CD4-positive, alpha-beta T cell (primary cell): ENCODE measurements around the gene CDC6. TPM values are rescaled to one million over a fixed set of nuclear protein-coding genes. Genes with fewer than 3 reads are reported as not detected.

Experiments
- ATAC-seq: fragments of 200-7000 bp; cut with Tn5 transposase; one replicate; pipeline ENCODE4 v1.10.0; 2022; ENCODE audit warnings: mild to moderate bottlenecking; ENCODE audit not compliant: poor library complexity
- CTCF ChIA-PET: fragments of 350-600 bp; sonication (Branson Sonifier 250); formaldehyde crosslinking; loops from one replicate; lab custom pipeline; 2021; ENCODE audit warnings: antibody characterized with exemption, inconsistent platforms; lab: Charles Lee
- POLR2A ChIA-PET: fragments of 350-600 bp; sonication (Branson Sonifier 250); formaldehyde crosslinking; loops from one replicate; lab custom pipeline; 2021; ENCODE audit warnings: antibody characterized with exemption, inconsistent platforms; lab: Charles Lee
- DNase-seq, 14 experiments: peaks; one replicate each; pipeline ENCODE4 v3.0.0-alpha.2; 2013 to 2020; ENCODE audit warnings: mixed read lengths in 2 of 14
- H3K27ac ChIP-seq, 2 donors: one replicate each; pipeline versions ENCODE4 v1.5.1 to v1.7.0; 2013; ENCODE audit warnings: low read length in 2 of 2, low read depth in 1 of 2, mild to moderate bottlenecking in 1 of 2
- H3K27me3 ChIP-seq, 2 experiments: 1 replicate in 1 of 2; 2 replicates in 1 of 2; pipeline versions ENCODE4 v1.6.1 to v1.7.0; 2013; ENCODE audit warnings: low read length in 2 of 2, control low read depth in 1 of 2, mild to moderate bottlenecking in 1 of 2, moderate library complexity in 1 of 2; ENCODE audit not compliant: insufficient read depth in 2 of 2, control insufficient read depth in 1 of 2
- H3K36me3 ChIP-seq: one replicate; pipeline ENCODE4 v1.6.1; 2013; ENCODE audit warnings: low read length, control low read depth; ENCODE audit not compliant: insufficient read depth
- H3K4me1 ChIP-seq: one replicate; pipeline ENCODE4 v1.6.1; 2013; ENCODE audit warnings: low read length, control low read depth; ENCODE audit not compliant: insufficient read depth
- H3K4me3 ChIP-seq: one replicate; pipeline ENCODE4 v1.5.1; 2013; ENCODE audit warnings: mild to moderate bottlenecking, low read length, moderate library complexity
- H3K9me3 ChIP-seq, 2 experiments: 1 replicate in 1 of 2; 2 replicates in 1 of 2; pipeline versions ENCODE4 v1.6.1 to v1.7.0; 2013; ENCODE audit warnings: low read length in 2 of 2, mild to moderate bottlenecking in 2 of 2, control low read depth in 1 of 2, moderate library complexity in 1 of 2; ENCODE audit not compliant: control insufficient read depth in 1 of 2, insufficient read depth in 1 of 2
- H3K27ac Mint-ChIP-seq: one replicate; pipeline ENCODE4 v1.8.0; 2020; ENCODE audit warnings: mixed read lengths
- H3K27me3 Mint-ChIP-seq: one replicate; pipeline ENCODE4 v1.8.0; 2021; ENCODE audit warnings: mixed read lengths
- H3K36me3 Mint-ChIP-seq: one replicate; pipeline ENCODE4 v1.8.0; 2021; ENCODE audit warnings: low read depth, mixed read lengths
- H3K4me1 Mint-ChIP-seq: one replicate; pipeline ENCODE4 v1.8.0; 2021; ENCODE audit warnings: low read depth, mixed read lengths
- H3K4me3 Mint-ChIP-seq: one replicate; pipeline ENCODE4 v1.8.0; 2020; ENCODE audit warnings: mild to moderate bottlenecking, mixed read lengths
- H3K9me3 Mint-ChIP-seq: one replicate; pipeline ENCODE4 v1.8.0; 2020; ENCODE audit warnings: mixed read lengths
- CTCF ChIP-seq: fragments of 200-600 bp; IDR thresholded peaks from one replicate; pipeline ENCODE4 v1.8.0; 2022; ENCODE audit warnings: antibody characterized with exemption, mild to moderate bottlenecking
- intact Hi-C, 2 experiments: fragments of 100-400 bp; cut with DNase I in 1 of 2; cut with micrococcal nuclease in 1 of 2; formaldehyde crosslinking; loops; one replicate each; pipeline versions ENCODE4 v1.15.1 to v1.9.0; 2023 to 2025; cut with DNase I, micrococcal nuclease
- total RNA-seq, 174 experiments: library from RNA in 2 of 174; stranded (reverse) in 2 of 174; gene quantifications; one replicate each; pipeline ENCODE4 v1.2.3 and lab custom pipeline; 2021 to 2026

Gene CDC6
- total RNA-seq, 2 experiments from 2014 or later = 1.0 to 1.8 TPM

DNA sequence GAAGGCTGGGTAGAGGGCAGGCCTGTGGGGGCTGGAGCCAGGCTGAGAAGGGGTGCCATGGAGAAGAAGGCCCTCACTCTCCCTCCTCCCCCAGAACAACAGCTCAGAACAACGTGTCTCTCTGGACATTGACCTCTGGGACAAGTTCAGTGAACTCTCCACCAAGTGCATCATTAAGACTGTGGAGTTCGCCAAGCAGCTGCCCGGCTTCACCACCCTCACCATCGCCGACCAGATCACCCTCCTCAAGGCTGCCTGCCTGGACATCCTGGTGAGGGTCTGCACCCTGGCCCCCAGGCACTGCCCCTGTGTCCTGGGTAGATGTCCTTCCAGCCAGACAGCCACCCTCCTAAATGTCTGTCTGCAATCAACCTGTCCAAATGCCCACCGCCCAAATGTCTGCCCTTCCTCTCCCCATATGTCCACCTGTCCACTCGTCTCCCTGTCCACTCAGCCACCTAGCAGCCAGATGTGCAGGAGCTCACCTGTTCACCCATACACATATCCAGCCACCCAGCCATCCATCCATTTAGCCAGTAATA is 64.6 kb downstream of the CDC6 start:
- H3K9me3 Mint-ChIP-seq = no peaks in the 10 kb centered on the region
- Histone ChIP-seq H3K27ac (no peak overlapping the region), H3K4me3 (no peak overlapping the region), H3K4me1 (peaks cover 33% of the 10 kb centered on the region), H3K27me3 (no peaks in the 10 kb centered on the region), H3K9me3 (no peaks in the 10 kb centered on the region), H3K36me3 (peaks cover 79% of the 10 kb centered on the region)
- ATAC-seq (no peak), DNase-seq (peak in 1 of 14 experiments; percentile 25)
- ChIA-PET CTCF (interaction anchor here (1.4 to 6.1 kb wide), 2 partner anchors 38 to 49 kb away, joined by 4 to 62 read pairs; no protein-coding TSS in a partner anchor), POLR2A (interaction anchor here (1.1 to 3.6 kb wide), 5 partner anchors 13 to 48 kb away, joined by 3 to 19 read pairs (median 4); no protein-coding TSS in a partner anchor)
- H3K4me1 Mint-ChIP-seq = peaks cover 35% of the 10 kb centered on the region
- intact Hi-C loops = no loop called here
- peaks cover 78% of the 10 kb centered on the region for H3K36me3 Mint-ChIP-seq
- no peaks in the 10 kb centered on the region for H3K27me3 Mint-ChIP-seq
- H3K4me3 Mint-ChIP-seq = no peak overlapping the region
- no peak for TF ChIP-seq CTCF
- peak overlapping the region; percentile 57 for H3K27ac Mint-ChIP-seq

DNA sequence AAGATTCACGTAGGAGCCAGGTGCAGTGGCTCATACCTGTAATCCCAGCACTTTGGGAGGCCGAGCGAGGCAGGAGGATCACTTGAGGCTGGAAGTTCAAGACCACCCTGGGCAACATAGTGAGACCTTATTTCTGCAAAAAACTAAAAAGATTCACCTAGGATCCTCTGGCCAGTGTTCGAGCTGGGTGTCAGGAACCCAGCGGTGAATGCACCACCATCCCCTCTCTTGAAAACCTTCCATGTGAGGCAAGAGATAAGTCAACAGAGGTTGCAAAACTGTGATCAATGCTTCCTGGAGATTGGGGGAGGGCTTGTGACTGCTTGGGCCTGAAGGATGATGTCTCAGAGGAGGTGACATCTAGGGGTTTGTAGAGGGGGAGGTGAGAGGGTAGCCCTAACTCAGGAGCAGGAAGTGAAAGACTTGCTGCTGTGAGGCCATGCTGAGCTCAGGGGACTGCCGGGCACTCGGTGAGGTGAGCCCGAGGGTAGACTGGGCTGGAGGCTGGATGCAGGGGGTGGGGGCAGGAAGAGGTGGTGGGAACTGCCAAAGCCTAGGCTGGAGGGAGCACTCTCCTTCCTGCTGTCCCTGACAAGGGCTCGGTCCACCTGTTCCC is 65.2 kb downstream of the CDC6 start:
- ChIA-PET CTCF (interaction anchor here (1.4 to 6.1 kb wide), 2 partner anchors 38 to 50 kb away, joined by 4 to 62 read pairs; no protein-coding TSS in a partner anchor), POLR2A (interaction anchor here (1.5 to 3.6 kb wide), 3 partner anchors 14 to 49 kb away, joined by 3 to 19 read pairs (median 4); no protein-coding TSS in a partner anchor)
- DNase-seq (peak in 1 of 14 experiments; percentile 57), ATAC-seq (no peak)
- peak overlapping the region; percentile 57 for H3K27ac Mint-ChIP-seq
- peaks cover 28% of the 10 kb centered on the region for H3K4me1 ChIP-seq
- peaks cover 79% of the 10 kb centered on the region for H3K36me3 ChIP-seq
- H3K27ac ChIP-seq = no peak overlapping the region
- peaks cover 78% of the 10 kb centered on the region for H3K36me3 Mint-ChIP-seq
- no peaks in the 10 kb centered on the region for H3K9me3 ChIP-seq
- intact Hi-C loops = no loop called here
- no peak overlapping the region for H3K4me3 ChIP-seq
- H3K4me3 Mint-ChIP-seq = no peak overlapping the region
- no peak for TF ChIP-seq CTCF
- H3K4me1 Mint-ChIP-seq = peaks cover 29% of the 10 kb centered on the region
- no peaks in the 10 kb centered on the region for H3K27me3 ChIP-seq
- H3K9me3 Mint-ChIP-seq = no peaks in the 10 kb centered on the region
- no peaks in the 10 kb centered on the region for H3K27me3 Mint-ChIP-seq

Other genes starting within 250 kb of the CDC6 start
- gene MED24, start 233.5 kb upstream of the CDC6 start, total RNA-seq = 10 to 100 TPM; 82.9 to 85.3 TPM
- 10 to 100 TPM; 35.2 to 36.4 TPM for gene THRA, start 224.9 kb upstream of the CDC6 start, total RNA-seq
- gene NR1D1, start 187.3 kb upstream of the CDC6 start, total RNA-seq = 10 to 100 TPM; 29.6 to 34.1 TPM
- gene MSL1, start 165.9 kb upstream of the CDC6 start, total RNA-seq = 10 to 100 TPM; 77.0 to 79.2 TPM
- gene CASC3, start 147.3 kb upstream of the CDC6 start, total RNA-seq = 100 to 1,000 TPM; 195 to 207 TPM
- gene RAPGEFL1, start 110.4 kb upstream of the CDC6 start, total RNA-seq = 1 to 10 TPM; 7.7 to 9.4 TPM
- gene WIPF2, start 68.6 kb upstream of the CDC6 start, total RNA-seq = 10 to 100 TPM; 17.3 to 21.3 TPM
- 100 to 1,000 TPM; 114 to 115 TPM for gene RARA, start 21.3 kb downstream of the CDC6 start, total RNA-seq
- gene GJD3, start 76.9 kb downstream of the CDC6 start, total RNA-seq = not detected
- 1 to 10 TPM; 3.6 to 3.8 TPM for gene TOP2A, start 130.0 kb downstream of the CDC6 start, total RNA-seq
- gene IGFBP4, start 155.6 kb downstream of the CDC6 start, total RNA-seq = 1 to 10 TPM; 2.5 to 2.6 TPM
- 1 to 10 TPM; 3.0 to 4.2 TPM for gene TNS4, start 213.7 kb downstream of the CDC6 start, total RNA-seq